ENCODE data around the gene REV1.

REV1 gene

DNA sequence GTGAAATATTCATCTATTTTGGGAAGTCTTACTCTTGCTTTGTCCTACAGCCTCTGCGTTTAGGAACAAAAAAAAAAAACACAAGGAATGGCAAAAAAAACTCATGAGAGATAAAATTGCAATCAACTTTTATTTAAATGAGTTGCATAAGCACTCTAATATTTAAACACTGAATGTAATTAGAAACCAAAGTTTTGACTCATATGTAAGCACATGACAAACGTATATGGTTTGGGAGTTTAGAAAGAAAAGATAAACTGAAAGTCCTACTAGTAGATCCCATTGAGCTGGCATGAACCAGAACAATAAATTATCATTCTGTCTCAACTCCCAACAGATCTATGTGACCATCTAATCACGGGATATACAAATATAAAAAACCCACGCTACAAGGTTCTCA, 44.8 kb downstream of the REV1 start:
- DNase-seq = no peak

DNA sequence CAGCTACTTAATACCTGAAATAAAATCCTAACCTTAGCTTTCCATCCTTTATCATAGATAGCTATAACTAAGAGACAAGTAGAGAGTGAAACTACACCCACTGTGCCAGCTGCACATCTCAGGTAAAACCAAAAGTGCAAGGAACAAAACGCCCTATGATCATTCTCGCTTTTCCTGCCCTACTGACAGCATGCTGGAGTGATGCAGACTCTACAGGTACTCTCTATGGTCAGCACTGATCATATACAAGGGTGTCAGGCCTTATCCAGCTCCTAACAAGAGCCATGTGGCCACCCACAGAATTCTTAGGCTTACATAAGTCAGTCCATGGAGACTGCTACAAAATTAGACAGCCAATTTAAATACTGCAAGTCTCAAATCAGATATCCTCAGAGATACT, 45.6 kb downstream of the REV1 start:
- no peak for DNase-seq

DNA sequence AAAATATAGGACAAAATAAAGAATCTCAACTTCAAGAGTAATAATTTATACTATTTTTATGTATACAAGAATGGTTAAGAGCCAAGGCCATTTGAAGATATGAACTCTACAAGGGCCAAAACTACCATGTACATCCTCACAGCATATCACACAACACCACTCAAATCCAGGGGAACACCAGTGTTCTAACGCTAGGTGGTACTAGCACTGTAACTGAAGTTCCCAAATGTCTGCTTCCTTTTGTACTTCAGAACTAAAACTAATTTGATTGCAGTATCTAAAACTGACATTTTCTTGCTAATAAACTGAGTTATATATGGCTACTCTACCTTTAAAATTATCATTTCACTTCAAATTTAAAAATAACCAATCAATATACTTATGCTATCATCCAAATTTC, 47.0 kb downstream of the REV1 start:
- DNase-seq = no peak

DNA sequence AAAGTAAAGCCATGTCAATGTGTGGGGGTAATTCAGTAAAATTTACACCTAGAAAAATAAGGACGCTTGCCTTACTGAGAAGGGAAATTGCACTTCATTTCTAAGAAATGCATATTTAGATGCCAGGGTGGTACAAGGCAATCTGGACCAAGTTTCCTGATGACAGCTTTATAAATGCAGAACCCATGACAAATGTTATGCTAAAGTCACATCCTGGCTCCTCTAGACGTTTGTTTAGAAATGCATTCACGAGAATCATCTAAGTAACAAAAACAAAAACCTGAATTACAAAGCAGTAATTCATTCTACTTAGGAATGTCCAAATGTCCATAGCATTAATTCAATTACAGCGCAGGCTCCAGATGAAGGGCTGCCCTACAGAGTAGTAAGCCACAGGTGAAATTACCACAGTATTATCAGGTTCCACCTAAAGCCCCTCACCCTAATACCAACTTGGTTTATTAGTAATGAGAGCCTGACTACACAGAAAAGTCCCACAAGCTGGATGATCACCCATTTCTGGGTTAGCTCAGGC, 49.8 kb downstream of the REV1 start:
- no peak for DNase-seq

DNA sequence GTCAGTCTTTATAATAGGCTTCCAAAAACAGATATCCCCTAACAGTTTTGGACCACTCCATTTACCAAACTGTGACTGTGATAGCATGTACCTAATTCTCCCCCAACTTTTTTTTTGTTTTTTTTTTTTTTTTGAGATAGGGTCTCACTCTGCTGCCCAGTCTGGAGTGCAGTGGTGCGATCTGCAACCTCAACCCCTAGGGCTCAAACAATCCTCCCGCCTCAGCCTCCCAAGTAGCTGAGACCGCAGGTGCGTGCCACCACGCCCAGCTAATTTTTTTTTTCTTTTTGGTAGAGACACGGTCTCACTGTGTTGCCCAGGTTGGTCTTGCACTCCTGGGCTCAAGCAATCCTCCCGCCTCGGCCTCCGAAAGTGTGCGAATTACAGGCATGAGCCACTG, 52.9 kb downstream of the REV1 start:
- no peak for DNase-seq

DNA sequence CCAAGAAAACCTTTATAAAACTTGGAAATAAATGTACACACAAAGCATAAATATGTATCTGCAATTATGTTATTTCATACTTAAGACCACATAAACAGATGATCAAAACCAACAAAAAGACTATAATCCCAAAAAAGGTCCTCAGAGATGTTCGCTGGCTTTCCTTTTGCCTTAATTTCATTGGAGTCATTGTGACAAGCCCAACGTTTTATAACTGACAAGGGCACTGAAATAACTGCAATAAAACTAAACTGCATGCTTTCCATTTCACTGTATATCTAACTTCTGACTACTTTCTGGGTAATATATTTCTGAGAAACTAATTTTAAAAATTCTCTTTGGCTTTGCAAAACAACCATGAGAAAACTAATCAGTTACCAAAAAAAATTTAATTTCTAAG, 56.5 kb downstream of the REV1 start:
- no peak for DNase-seq

DNA sequence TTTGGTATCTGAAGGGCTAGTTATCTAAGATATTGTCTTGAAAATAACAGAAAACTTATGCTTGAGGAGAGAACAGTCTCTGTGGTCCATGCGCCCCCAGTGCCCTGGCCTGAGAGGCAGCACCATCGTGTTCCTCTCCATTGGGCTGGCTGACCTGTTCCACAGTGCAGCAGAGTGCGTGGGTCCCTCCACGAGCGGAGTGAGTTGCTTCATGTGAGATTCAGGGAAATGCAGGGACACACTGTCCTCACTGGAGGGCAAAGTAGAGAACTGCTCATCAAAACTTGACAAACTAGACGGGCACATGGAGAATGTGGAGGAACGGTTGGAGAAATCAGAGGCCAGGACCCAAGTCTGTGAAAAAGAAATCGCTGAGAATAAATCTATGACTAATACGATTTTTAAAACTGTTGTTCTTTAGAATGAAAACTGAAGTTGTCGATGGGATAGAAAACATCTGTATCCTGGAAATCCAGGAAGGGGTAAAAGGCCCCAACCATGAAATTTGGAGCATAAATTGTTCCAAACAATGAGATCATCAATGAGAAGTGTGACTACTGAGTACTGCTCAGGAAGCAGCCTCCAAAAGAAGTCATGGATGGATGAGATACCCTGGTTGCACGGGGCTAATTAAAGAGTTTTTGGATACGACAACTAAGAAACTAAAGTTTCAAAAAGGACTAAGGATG, 58.1 kb downstream of the REV1 start:
- no peak for DNase-seq

DNA sequence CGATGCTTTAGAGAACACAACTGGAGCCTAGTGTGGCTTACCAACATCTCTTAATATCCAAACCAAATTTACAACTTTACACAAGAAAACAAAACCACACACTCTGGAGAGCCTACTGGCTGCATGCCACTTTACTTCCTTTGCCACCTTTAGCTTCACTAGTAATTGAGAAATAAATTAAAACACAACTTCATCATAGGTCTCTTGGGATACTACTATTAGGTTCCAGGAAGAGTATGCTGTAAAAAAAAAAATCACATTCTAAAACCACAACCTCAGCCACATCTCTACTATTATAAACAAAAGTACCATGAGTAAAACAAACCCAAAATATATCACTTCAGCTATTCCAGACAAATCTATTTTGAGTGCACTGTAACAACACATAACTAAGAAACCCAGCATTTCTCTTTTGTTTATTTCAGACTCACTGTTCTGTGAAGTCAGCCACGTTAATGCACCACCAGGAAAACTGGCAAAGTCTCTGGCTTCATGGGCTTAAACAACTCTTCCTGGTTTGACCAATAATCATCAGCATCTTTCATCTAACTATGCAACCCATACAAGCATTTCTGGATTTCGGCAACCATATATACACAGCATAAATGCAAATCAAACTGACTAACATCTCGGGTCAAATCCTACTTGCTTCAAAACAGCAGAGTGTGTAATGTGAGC, 59.1 kb downstream of the REV1 start:
- no peak for DNase-seq

DNA sequence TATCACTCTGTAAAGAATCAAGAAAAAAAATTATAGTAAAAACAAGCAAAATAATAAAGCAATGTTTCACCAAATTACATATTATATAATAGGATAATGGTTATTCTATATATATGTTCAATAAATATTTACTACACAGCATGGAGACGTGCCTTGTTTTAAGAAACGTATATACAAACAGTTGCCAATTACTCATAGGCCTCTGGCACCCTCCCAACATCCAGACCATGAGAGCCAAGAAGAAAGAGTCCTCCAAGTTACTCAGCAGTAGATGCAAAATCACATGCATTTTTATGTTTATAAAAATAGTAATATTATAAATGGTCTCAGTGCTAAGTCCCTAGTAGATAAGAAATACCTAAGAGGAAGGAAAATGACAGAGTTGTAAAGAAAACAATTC, 64.8 kb downstream of the REV1 start:
- no peak for DNase-seq

DNA sequence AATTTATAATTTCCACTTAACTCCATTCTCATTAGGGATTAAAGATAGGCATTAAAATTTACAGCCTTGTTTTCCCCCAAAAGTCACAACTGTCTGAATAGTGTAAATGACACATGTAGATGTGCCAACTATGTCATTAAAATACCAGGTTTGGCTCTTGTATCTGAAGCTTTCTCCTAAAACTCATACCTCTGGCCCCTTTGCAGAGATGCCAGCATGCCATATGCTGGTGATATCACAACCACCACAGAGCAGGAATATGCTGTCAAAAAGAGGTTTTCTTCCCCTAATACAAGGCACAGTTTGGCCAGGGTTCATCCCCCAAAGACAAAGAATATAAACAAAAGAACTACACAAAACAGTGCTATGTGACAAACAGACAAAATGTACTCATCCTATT, 65.4 kb downstream of the REV1 start:
- no peak for DNase-seq

DNA sequence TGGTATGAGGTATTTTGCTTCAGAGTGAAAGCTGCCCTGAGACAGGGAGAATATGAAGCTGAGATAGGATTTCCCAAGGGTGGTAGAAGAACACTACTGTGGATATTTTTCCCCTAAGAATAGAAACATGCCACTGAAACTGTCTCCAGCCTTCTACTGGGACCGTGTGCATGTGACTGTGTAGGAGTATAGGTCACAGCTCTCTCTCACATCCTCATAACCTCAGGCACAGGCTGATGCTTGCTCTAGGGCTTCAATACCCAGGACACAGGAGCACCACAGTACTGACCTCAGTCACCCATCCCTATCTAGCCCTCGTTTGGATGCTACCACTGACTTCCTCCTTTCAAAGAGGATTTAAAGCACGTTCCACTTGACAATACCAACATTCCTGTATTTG, 67.2 kb downstream of the REV1 start:
- DNase-seq = no peak

DNA sequence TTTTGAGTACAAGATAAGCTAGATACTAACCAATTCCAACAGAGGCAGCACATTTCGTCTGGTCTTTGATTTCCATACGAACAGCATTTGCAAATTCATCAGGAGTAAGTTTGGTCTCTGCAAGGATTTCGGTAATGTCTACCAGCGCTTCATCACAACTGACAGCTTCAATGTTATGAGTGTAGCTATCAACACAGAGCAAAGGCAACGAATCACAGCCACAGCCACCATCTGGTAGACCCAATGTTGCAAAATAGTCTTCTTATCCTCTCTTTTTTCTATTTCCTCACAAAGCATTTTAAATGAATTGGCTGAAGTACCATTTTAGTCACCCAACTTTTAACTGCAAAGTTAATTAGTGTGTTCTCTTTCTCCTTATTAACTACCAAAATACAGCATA, 68.3 kb downstream of the REV1 start:
- DNase-seq = no peak

DNA sequence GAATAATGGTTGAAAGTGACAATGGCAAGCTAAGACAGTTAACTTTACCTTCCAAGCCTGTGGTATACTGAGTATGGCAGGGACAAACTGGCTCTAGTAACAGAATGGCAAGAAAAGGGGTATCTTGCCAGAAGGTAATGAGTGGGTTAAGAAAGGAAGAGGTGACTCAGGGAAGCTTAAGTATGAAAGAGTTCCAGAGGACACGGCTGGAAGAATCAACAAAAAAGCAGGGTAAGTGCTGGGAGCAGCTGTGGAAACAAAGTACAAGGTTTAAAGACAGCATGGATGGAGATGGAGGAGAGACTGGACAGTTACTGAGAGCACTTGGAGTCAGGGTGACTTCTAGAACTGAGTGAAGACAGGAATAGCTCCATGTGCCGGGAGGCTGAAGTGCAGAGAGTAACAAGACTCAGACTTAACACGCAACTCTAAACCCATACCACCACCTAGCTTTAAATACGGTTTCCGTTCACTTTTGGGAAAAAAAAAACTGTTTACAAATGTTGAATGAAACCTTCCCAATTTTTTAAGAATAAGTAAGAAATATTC, 69.0 kb downstream of the REV1 start:
- no peak for DNase-seq

DNA sequence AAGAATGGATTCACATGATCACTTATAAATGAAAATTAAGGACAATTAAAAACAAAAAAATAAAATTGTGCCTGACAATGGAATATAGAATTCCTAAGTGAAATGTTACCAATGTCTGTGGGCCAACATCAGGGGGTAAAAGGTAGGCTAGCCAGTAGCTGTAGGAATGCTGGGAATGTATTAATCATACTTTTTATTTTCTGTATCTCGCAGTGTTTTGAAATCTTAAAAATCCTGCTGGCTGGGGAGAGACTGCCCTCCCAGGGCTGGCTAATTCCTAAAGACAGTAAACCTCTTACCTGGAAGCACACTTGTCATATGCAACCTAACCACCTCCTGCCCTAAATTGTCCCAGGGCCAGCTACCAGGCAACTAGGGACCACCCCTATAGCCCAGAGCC, 69.8 kb downstream of the REV1 start:
- DNase-seq = no peak

DNA sequence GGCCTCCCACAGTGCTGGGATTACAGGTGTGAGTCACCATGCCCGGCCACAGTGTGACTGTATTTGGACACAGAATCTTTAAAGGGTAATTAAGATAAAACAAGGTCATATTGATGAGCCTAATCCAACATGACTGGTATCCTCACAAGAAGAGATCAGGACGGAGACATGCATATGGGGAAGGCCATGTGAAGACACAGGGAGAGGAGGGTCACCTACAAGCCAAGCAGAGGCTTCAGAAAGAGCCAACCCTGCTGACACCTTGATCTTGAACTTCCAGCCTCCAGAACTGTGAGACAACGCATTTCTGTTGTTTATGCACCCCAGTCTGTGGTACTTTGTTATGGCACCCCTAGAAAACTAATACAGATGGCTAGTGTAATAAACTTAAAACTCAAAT, 72.4 kb downstream of the REV1 start:
- no peak for DNase-seq

DNA sequence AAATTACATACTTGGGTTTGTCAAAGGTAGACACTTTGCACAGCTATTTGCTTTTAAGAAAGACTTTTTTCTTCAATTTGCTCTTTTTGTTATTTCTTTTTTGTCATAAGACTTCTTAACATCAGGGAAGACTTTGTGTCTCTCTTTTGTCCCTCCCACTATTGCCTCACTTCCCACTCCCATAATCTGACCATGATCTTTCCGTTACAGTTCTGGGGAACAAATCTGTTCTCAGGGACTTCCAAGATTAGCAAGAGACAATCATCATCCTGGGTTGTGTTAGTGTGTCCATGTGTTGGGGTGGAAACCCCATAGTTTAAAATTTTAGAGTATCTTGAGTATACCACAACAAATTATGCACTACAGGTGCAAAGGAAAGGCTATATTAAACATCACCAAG, 75.3 kb downstream of the REV1 start:
- no peak for DNase-seq

DNA sequence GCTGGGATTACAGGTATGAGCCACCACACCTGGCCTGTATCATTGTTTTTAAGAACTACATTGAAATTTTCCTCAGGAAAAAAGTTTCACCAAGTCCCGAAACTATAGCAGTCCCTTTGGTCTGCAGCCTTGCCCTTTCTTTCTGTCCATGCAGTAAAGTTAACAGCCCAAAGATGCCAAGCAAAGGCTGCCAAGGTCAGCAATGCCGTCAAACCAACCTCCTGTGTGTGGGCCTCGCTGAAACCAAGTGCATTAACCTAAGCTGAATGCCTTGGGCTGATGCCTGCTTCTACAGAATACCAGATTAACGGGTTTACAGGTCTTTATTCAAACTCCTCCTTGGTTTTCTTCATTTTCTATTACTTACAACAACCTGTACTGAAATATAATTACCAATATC, 79.5 kb downstream of the REV1 start:
- no peak for DNase-seq

DNA sequence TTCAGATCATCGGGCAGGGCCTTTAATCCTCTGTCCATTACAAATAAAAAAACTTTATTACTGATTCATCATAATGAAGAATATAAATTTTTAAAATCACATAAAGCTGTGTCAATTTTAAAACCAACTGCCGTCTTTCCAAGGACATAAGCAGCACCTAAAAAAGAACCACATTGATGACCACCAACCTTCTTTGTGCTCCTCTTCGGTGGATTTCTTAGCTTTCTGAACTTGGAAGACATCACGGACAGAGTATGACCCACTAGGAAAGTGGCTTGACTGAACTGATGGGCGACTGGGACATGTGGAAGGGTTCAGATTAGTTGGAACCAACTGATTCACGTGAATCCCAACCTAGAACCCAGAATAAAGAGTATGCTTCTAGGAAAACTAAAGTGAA, 83.7 kb downstream of the REV1 start:
- no peak for DNase-seq

DNA sequence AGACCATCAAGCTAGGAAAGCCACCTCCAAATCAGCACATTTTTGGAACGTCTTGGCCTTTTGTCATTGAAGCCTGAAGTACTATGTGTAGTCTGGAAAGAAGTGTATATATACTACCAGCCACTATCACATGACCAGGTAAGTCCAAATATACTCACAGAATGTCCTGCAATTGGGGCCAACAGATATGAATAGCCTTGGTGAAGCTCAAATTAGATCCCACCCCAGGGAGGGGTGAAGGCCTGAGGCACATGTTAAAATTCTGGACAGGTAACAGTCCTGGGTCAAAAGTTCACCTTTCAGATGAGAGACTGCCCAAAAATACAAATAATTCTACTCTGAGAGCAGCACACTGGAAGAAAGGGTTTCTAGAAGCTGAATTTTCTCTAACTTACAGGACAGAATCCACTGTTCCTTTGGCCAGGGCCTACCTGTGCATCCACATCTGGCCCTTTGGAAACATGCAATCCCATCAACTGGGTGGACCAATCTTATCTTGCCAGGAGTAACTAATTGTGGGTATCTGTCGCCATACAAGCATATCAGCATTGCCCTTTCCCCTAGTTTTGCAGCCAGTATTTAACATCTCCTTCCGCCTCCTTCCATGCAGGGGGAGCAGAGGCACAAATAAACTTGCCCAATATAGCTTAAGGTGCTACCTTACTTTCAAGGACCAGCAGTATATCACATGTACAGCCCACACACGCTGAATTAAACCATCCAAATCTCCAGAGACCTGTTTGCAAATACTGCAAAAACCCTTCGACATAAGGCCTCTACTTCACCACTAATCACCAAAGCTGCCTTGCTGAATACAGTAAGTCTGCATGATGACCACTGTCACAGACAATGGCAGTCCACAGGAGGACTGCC, 84.8 kb downstream of the REV1 start:
- DNase-seq = no peak

DNA sequence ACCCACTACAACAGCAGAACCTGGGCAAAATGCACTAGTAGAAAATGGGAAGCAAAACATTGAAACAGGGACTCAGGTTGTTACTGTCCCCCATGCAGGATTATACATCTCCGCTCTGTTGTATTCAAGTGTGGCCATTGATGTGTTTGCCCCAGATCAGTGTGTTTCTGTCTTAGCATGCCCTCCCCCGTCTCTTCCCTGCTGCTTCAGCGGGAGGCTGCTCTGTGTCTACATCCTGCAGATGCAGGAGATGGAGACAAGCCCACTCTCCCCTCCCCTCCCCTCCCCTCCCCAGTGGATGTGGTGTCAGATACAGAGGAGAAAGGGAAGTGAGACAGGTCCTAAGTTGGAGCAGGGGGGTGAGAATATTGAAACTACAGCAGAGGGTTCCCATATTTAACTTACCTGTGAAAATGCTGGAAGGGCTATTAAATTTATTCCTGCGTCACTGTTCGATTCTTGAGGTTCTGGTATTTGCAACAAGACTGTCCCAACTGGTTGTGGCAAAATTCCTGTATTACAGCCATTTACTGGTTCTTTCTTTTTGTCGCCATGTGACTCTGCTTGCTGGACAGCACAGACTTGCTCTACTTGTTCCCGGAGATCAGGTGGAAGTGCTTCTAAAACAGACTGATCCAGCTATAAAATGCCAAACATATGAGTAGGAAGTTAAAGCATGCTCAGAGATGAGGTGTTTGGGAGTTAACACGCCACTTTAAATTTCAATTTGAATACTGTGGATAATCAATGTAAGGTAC, 85.6 kb downstream of the REV1 start:
- DNase-seq = no peak

DNA sequence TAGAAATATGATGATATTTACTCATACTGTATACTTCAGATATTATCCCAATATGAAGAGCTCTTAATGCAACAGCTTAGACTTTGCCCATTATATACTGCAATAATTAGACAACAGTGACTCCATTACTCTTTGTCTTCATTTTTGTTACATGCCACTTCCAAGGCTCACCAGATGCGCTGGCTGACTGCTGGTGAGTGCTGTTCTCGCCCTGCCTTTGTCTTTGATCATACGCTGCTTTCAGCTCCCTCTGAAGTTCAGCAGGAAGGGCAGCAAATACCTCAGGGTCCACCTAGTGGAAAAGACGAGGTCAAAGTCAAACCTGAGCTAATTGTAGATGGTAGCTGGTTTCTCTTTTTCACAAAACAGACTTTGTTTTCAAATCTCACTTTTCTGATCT, 86.3 kb downstream of the REV1 start:
- no peak for DNase-seq

DNA sequence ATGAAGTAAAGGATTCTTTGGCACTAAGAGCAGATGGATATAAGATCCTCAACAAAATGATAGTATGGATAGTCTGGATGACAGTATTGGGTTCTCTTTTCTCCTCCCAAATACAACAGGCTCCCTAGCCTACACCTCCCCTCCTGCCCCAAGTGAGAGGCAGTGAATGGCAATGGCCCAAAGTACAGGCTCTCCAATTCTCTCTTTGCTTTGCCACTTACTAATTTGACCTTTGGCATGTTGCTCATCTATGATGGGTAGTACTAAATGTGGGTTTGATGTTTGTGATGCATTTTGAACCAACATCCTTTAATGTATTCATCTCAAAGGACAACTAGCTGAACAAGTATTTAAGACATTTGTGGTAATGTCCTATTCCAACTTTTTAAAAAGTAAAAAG, 86.7 kb downstream of the REV1 start:
- DNase-seq = no peak

DNA sequence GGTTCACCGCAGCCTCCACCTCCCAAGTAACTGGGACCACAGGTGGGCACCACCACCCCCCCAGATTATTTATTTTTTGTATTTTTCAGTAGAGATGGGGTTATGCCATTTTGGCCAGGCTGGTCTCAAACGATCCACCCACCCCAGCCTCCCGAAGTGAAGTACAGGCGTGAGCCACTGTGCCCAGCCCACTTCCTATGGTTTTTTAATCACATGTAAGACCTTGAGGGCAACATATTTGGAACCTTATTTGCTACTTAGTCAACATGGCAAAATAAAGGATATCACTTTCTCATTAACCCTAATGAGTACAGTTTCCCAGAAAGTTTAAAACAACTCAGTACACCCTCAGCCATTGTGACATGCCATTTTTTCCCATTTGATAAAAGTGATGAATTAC, 88.0 kb downstream of the REV1 start:
- DNase-seq = no peak
